Ovary (tissue), 9 donors: Measurements from ENCODE around the gene SLC38A3. TPM values are rescaled to one million over a fixed set of nuclear protein-coding genes. Genes with fewer than 3 reads are reported as not detected.

Source experiments
- DNase-seq, 5 donors: peaks; one replicate each; pipeline ENCODE4 v3.0.0-alpha.2; 2019 to 2020
- H3K27ac ChIP-seq, 2 donors: fragments of 200-600 bp; one replicate each; pipeline versions ENCODE4 v1.5.1 to v1.8.0; 2019 to 2022
- H3K27me3 ChIP-seq: fragments of 200-600 bp; one replicate; pipeline ENCODE4 v1.8.0; 2022
- H3K36me3 ChIP-seq: fragments of 200-600 bp; sonication (generic); one replicate; pipeline ENCODE4 v1.5.1; 2019
- H3K4me1 ChIP-seq: one replicate; pipeline ENCODE4 v1.8.1; 2013; ENCODE audit warnings: mild to moderate bottlenecking, moderate library complexity; ENCODE audit not compliant: insufficient read depth
- H3K4me3 ChIP-seq: fragments of 200-600 bp; sonication (generic); one replicate; pipeline ENCODE4 v1.5.1; 2017
- H3K9me3 ChIP-seq, 2 donors: fragments of 200-600 bp in 1 of 2; sonication (generic) in 1 of 2; one replicate each; pipeline versions ENCODE4 v1.5.1 to v1.8.1; 2013 to 2019; ENCODE audit warnings: mild to moderate bottlenecking in 1 of 2, moderate library complexity in 1 of 2
- CTCF ChIP-seq, 3 donors: fragments of 450-650 bp in 2 of 3; fragments of 200-600 bp in 1 of 3; IDR thresholded peaks; one replicate each; pipeline versions ENCODE4 v1.5.1 to v1.8.0; 2016 to 2022; ENCODE audit warnings: antibody characterized with exemption in 3 of 3, mild to moderate bottlenecking in 1 of 3
- EP300 ChIP-seq: sonication (generic); formaldehyde crosslinking; IDR thresholded peaks from one replicate; pipeline ENCODE4 v1.6.1; 2017; ENCODE audit warnings: antibody characterized with exemption
- POLR2A ChIP-seq: fragments of 450-650 bp; IDR thresholded peaks from one replicate; pipeline ENCODE4 v1.6.1; 2017; ENCODE audit warnings: antibody characterized with exemption, mild to moderate bottlenecking, moderate library complexity
- WGBS, 3 donors: extraction: QIAGEN DNeasy Blood & Tissue Kit in 1 of 3; methylation state at CpG; one replicate each; pipeline versions ENCODE4 v1.1.5 to v1.1.7; 2013 to 2017; 5-methylcytosine and 5-hydroxymethylcytosine counted together
- intact Hi-C, 4 donors: fragments of 100-400 bp; cut with DNase I; formaldehyde crosslinking; loops; one replicate each; pipeline versions ENCODE4 v1.11.0 to v1.15.1; 2022 to 2023
- polyA plus RNA-seq, 2 donors: library from polyadenylated mRNA; stranded (reverse); fragments of 200-250 nt in 1 of 2; fragments of 350-450 nt in 1 of 2; fragmentation: Illumina TruSeq in 1 of 2; extraction: RNeasy Lipid Tissue Mini Kit (QIAGEN cat#74804) in 1 of 2; gene quantifications; one replicate each; pipeline ENCODE4 v1.2.3, GENCODE V29; 2013 to 2014
- total RNA-seq, 7 donors: library from RNA; depleted of rRNA in 2 of 7; stranded (reverse); fragments of >200 nt in 2 of 7; fragmentation: NEBNext Ultra II Directional in 3 of 7; extraction: Animal tissue kit (Norgen Biotek cat#: 25700) in 3 of 7; gene quantifications; one replicate each; pipeline versions ENCODE4 v1.1.0 to v1.2.4, GENCODE V29; 2016 to 2023
- donor health status: DM: no; HTN: no; CAD: no; lungs with moderate emphysema.
- donor health status: DM: no; HTN: no; CAD: no.
- donor health status: Bipolar disorder and iron deficiency.
- donor health status: DM: yes; HTN: yes; CAD: no.
- donor health status: DM: no; HTN: no; CAD: no.
- donor health status: DM: yes; HTN: yes; CAD: no.

Gene SLC38A3
- total and polyA plus RNA-seq, 9 donors = 1.6 to 10.9 (median 7.7) TPM

DNA sequence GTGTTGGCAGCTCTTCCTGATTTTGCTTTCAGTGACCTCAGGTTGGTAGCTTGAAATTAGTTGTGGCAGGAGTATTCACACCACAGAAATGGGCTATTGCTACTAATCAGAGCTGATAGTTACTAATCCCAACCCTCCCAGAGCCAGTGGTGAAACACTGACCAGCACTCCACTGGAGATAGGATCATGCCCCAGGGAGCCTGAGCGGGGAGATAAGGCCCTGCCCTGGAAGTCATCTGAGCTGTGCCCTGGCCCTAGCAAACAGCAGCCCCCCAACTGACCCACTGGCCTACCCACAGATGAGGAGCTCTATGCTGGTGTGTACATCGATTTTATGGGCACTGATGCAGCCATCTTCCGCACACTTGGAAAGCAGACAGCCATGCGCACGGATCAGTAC, 23.1 kb upstream of the SLC38A3 start:
- intact Hi-C loops = loop anchor here in 1 of 4 donors (5.0 kb wide), 1 partner anchor 1485 kb away; no protein-coding TSS in a partner anchor
- no peak for DNase-seq
- Histone ChIP-seq H3K27me3 (no peaks in the 10 kb centered on the region), H3K4me1 (peaks cover 3% of the 10 kb centered on the region), H3K9me3 (no peaks in the 10 kb centered on the region), H3K27ac (no peak overlapping the region), H3K36me3 (no peaks in the 10 kb centered on the region), H3K4me3 (no peak overlapping the region)
- TF ChIP-seq EP300 (no peak), POLR2A (no peak), CTCF (IDR thresholded peaks at IDR 0.05) (no peak)
- WGBS, 3 donors = 92 to 95% (median 93%) methylated on average over 5 of the region's 5 CpGs

- WGBS, 3 donors = 87 to 89% (median 87%) methylated on average over 25 to 26 of the region's 26 CpGs
- H3K4me1 ChIP-seq = no peaks in the 10 kb centered on the region
- intact Hi-C loops = loop anchor here in 1 of 4 donors (5.0 kb wide), 1 partner anchor 1485 kb away; no protein-coding TSS in a partner anchor
- H3K9me3 ChIP-seq = no peaks in the 10 kb centered on the region
- H3K36me3 ChIP-seq = no peaks in the 10 kb centered on the region
- DNase-seq = no peak
- no peak overlapping the region for H3K27ac ChIP-seq
- no peak overlapping the region for H3K4me3 ChIP-seq
- H3K27me3 ChIP-seq = no peaks in the 10 kb centered on the region
- no peak for TF ChIP-seq POLR2A
- TF ChIP-seq CTCF (IDR thresholded peaks at IDR 0.05) = no peak
- TF ChIP-seq EP300 = no peak
These were observed 22.5 kb upstream of the SLC38A3 start for GRCh38 chr3:50182533-50183099.

- 82 to 92% (median 89%) methylated on average over 6 of the region's 6 CpGs for WGBS, 3 donors
- Histone ChIP-seq H3K4me3 (no peak overlapping the region), H3K36me3 (no peaks in the 10 kb centered on the region), H3K4me1 (no peaks in the 10 kb centered on the region), H3K27ac (no peak overlapping the region), H3K27me3 (no peaks in the 10 kb centered on the region), H3K9me3 (no peaks in the 10 kb centered on the region)
- intact Hi-C loops = loop anchor here in 1 of 4 donors (5.0 kb wide), 1 partner anchor 1484 kb away; no protein-coding TSS in a partner anchor
- DNase-seq = no peak
- TF ChIP-seq CTCF (IDR thresholded peaks at IDR 0.05) (no peak), EP300 (no peak), POLR2A (no peak)
These were observed 21.3 kb upstream of the SLC38A3 start for GRCh38 chr3:50183755-50184154.

DNA sequence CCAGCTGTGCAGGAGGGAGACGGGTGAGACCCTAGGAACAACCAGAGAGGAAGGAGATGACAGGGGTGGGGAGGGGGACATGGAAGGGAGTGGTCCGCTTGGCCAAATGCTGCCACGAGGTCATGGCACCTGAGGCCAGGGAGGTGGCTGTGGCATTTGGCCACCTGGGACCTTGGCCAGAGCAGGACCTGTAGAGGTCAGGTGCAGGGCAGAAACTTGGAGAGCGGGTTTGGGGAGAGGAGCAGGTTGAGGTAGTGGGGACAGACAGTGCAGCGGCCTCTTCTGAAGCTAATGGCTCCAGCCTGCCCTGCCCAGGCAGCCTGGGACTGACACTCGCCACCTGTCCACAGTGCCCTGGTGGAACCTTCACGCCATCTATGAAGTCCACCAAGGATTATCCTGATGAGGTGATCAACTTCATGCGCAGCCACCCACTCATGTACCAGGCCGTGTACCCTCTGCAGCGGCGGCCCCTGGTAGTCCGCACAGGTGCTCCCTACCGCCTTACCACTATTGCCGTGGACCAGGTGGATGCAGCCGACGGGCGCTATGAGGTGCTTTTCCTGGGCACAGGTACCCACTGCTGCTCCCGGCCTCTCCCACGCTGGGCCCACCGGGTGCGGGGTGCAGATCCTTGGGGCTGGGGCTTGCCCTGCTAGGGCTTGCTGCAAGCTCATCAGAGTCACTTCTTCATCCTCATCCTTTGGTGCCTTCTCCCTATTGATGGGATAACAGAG, 20.7 kb upstream of the SLC38A3 start:
- Histone ChIP-seq H3K27me3 (no peaks in the 10 kb centered on the region), H3K27ac (no peak overlapping the region), H3K4me3 (no peak overlapping the region), H3K9me3 (no peaks in the 10 kb centered on the region), H3K36me3 (no peaks in the 10 kb centered on the region), H3K4me1 (no peaks in the 10 kb centered on the region)
- intact Hi-C loops = loop anchor here in 1 of 4 donors (5.0 kb wide), 1 partner anchor 1483 kb away; no protein-coding TSS in a partner anchor
- WGBS, 3 donors = 92 to 94% (median 94%) methylated on average over 21 of the region's 21 CpGs
- TF ChIP-seq POLR2A = no peak
- TF ChIP-seq EP300 = no peak
- no peak for TF ChIP-seq CTCF (IDR thresholded peaks at IDR 0.05)
- DNase-seq = no peak
